ENCODE results near the gene GLYAT.

GRCh38 chr11:58707767-58708166 is 24.0 kb downstream of the GLYAT start:
- TF ChIP-seq EZH2 (IDR thresholded peaks at IDR 0.05; ENCODE audit: low read length, missing control alignments) (no peak), CTCF (conservative IDR thresholded peaks at IDR 0.05 in 1 of 2, IDR thresholded peaks at IDR 0.05 in 1 of 2; ENCODE audit: low read depth in 1 of 2, low read length in 2 of 2) (no peak)
